T follicular helper cell (primary cell): ENCODE data around the gene CAMTA1.

ENCODE experiments used
- DNase-seq: peaks from one replicate; pipeline ENCODE4 v3.0.0-alpha.2; 2020; ENCODE audit warnings: low read depth

The CAMTA1 gene

GRCh38 chr1:7640920-7641585 lies 855.8 kb downstream of the CAMTA1 start:
- no peak for DNase-seq

- no peak for DNase-seq
Measured at GRCh38 chr1:7641587-7642417, 856.5 kb downstream of the CAMTA1 start.

GRCh38 chr1:7642418-7642704 lies 857.1 kb downstream of the CAMTA1 start:
- DNase-seq, result no peak

- DNase-seq, result no peak
Measured at GRCh38 chr1:7642781-7643529, 857.7 kb downstream of the CAMTA1 start.

- no peak for DNase-seq
Measured at GRCh38 chr1:7643530-7643929, 858.3 kb downstream of the CAMTA1 start.

- no peak for DNase-seq
Measured at GRCh38 chr1:7644086-7644485, 858.8 kb downstream of the CAMTA1 start.

- no peak for DNase-seq
Measured at GRCh38 chr1:7644961-7645750, 859.9 kb downstream of the CAMTA1 start.

GRCh38 chr1:7645751-7646048 lies 860.4 kb downstream of the CAMTA1 start:
- no peak for DNase-seq

GRCh38 chr1:7646164-7646563 lies 860.9 kb downstream of the CAMTA1 start:
- no peak for DNase-seq

- peak; percentile 49 for DNase-seq
Measured at GRCh38 chr1:7646981-7647901, 862.0 kb downstream of the CAMTA1 start.

- DNase-seq, result no peak
Measured at GRCh38 chr1:7648761-7649384, 863.6 kb downstream of the CAMTA1 start.

GRCh38 chr1:7650801-7651200 lies 865.5 kb downstream of the CAMTA1 start:
- no peak for DNase-seq

- no peak for DNase-seq
Measured at GRCh38 chr1:7651203-7651602, 865.9 kb downstream of the CAMTA1 start.

- DNase-seq, result no peak
Measured at GRCh38 chr1:7652061-7652460, 866.8 kb downstream of the CAMTA1 start.

- DNase-seq, result no peak
Measured at GRCh38 chr1:7652515-7653098, 867.4 kb downstream of the CAMTA1 start.

- DNase-seq, result no peak
Measured at GRCh38 chr1:7654725-7655124, 869.5 kb downstream of the CAMTA1 start.

GRCh38 chr1:7655354-7655753 lies 870.1 kb downstream of the CAMTA1 start:
- no peak for DNase-seq

GRCh38 chr1:7656557-7657215 lies 871.4 kb downstream of the CAMTA1 start:
- DNase-seq, result no peak

- no peak for DNase-seq
Measured at GRCh38 chr1:7657287-7658016, 872.2 kb downstream of the CAMTA1 start.
